IPS-11a (cell line): ENCODE results near the gene ACTBL2.

ENCODE experiments used
- H3K4me3 ChIP-seq: one replicate; pipeline ENCODE4 v1.5.1; 2013; ENCODE audit warnings: low read depth, low read length, control low read depth

The ACTBL2 gene

DNA sequence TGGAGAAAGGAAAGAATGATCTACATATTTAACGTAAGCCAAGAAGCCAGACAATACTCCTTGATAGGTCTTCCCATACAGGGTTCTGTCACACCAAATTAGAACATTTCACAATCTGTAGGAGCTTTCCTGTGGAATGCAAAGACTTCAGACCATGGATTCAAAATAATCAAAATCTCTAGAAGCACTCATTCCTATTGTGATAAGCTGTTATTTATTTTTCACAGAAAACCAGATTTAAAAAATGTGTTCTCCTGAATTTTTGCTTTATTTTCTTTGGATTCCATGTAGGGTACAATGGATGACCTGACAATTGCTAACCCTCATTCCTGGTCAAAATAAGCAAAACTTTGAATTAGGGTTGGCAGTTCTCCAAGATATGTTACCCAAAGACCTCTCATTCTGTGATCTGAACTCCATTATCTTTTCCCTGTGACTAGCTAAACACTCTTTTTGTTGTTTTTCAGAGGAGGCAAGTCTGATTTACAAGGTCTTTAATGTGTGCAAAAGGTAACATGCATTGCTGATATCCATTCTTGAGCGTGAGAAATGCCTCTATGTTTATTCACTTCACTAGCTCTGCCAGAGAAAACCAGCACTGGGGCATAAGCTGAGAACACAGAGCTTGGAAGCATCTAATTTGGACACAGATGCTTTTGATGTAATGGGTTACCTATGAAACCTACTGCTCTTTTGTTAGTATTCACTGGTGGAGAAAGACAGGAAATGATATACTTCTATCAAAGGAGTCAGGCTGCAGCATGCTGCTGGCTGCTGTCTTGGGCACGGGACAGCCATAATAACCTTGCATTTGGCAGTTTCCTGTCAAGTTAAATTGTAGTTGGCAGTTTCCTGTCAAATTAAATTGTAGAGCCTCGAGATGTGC, 31.4 kb downstream of the ACTBL2 start:
- H3K4me3 ChIP-seq = no peak overlapping the region

- H3K4me3 ChIP-seq = no peak overlapping the region
Measured at GRCh38 chr5:57448751-57449150, 33.9 kb downstream of the ACTBL2 start.

DNA sequence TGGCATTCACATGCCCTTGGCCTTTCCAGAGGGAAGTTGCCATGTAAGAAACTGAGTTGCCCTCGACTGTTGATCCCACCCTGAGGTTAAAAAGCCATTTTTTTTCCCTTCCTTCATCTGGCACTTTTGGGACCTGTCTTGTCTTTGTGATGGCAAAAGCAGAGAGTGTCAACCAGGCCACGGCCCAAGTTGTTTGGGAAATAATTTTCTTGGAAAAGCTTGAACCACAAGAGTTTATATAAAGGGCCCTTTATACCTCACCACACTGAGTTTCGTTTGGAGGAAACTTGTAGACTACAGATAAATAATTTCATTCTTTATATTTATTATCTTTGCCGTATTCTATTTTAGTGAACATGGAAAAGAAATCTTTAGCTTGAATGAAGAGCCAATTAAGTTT, 34.3 kb downstream of the ACTBL2 start:
- H3K4me3 ChIP-seq = no peak overlapping the region

DNA sequence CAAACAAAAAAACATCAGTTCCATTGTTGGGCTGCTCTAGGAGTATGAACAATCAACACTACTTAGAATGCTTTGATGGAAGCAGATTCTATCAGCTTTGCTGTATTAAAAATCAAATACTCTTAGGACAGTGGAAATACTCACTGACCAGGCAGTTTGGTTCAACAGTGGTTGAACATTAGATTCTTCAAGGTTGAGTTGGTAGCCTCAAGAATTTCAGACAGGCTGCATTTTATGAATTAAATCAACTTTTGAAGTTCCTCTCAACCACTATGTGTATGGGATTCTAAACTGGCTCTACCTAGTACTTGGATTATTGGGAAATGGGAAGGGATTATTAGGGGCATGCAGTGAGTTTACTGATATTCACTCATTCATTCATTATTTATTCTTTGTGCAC, 35.0 kb downstream of the ACTBL2 start:
- no peak overlapping the region for H3K4me3 ChIP-seq

DNA sequence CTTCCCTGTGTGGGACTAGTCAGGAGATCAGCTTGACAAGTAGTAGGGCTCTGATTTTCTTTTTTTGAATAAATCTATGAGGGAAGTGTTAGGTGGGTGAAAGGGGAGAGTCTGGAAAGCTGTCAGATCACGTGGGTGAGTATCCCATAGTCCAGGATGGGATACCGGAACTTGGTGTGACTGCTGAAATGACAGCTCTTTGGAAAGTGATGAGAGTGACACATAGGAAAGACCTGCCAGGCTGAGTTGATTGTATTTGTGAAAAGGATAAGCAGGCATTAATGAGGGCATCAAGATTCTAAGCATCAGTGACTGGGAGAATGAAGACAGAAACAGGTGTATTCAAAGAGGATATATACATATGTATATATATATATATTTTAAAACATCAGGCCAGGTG, 35.6 kb downstream of the ACTBL2 start:
- no peak overlapping the region for H3K4me3 ChIP-seq

GRCh38 chr5:57445705-57446037, 36.9 kb downstream of the ACTBL2 start:
- no peak overlapping the region for H3K4me3 ChIP-seq

DNA sequence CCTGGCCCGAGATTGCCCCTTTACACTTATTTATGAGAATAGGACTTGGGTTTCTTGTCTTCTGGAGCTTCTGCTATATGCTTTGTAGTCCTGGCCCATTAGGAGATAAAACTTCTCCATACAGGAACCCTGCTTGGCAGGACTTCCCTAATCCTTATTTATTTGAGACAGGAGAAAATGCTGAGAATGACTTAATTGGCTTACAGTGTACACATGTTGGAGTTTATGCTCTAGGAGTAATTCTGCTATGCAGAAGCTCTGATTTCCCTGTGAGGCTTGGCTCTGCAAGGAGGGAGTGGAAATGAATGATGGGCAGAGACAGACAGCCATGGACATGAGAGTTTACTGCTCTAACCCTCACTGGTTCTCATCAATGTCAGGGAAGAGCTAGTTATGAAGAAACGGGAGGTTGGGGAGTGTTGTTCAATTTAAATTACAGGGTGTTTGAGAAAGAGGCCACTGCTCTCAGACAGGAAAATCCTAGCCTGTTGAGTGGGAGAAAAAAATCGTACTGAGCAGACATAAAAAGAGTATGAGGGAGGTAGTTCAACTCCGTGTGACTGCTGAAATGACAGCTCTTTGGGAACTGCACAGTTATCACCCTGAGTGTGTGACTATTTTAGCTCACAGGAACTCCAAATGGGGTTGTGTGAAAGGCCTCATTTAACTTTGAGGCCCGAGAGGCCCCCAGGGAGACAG, 37.5 kb downstream of the ACTBL2 start:
- H3K4me3 ChIP-seq = no peak overlapping the region

GRCh38 chr5:57442080-57442839, 40.4 kb downstream of the ACTBL2 start:
- no peak overlapping the region for H3K4me3 ChIP-seq

- H3K4me3 ChIP-seq = no peak overlapping the region
Measured at GRCh38 chr5:57441557-57441956, 41.1 kb downstream of the ACTBL2 start.

GRCh38 chr5:57439601-57440000, 43.0 kb downstream of the ACTBL2 start:
- H3K4me3 ChIP-seq = no peak overlapping the region

- no peak overlapping the region for H3K4me3 ChIP-seq
Measured at GRCh38 chr5:57437976-57438805, 44.4 kb downstream of the ACTBL2 start.

DNA sequence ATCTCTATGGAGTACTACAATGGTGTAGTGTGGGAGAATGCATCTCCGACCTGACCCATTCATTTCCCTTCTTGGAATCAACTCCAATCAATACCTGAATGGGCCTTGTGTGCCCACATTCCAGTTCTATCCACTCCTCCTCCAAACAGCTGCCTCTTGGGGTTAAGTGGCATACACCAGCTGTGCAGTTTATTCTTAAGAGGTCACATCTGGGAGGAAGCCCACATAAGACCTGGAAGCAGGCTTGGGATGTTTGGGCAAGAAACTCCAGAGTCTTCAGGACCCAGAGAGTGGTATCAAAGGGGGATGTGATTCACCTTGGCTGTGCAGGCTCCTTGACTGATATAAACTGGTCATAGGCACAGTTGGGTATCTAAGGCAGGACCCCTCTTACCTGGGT, 46.0 kb downstream of the ACTBL2 start:
- no peak overlapping the region for H3K4me3 ChIP-seq

DNA sequence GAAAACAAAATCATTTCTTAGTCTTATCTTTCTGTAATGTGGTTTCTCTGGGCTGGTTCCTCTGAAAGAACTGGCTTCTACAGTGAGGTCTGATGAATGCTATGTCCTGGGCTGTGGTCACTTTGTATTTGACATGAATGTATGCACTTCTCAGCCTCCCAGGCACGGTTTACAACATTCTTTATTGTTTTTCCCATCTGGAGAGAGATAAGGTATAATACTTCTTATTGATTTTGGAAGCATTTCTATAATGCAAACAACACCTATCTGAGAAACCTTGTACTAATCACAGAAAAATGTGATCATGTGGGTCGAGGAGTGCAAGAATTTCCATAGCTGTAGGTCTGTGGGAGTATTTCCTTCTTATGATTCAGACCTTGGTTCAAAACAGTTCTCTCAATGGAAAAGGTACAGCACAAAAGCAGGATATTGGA, 46.9 kb downstream of the ACTBL2 start:
- H3K4me3 ChIP-seq = no peak overlapping the region

DNA sequence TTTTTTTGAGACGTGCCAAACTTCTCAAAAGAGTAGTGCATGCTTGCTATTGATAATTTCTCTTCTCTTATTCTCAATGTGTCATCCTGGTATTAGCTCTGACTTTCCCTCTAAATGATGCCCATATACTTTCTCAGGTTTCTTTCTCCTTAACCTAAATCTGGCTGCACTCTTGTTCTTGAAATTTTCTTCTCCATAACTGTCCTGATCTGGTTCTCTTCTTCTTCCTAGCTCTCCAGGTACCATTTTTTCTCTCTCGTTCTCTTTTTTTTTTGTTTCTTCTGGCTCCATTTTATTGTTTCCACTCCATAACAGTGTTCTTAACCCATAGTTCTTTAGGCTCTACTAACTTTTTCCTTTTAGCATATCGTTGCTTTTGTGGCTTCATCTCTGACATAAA, 47.9 kb downstream of the ACTBL2 start:
- H3K4me3 ChIP-seq = no peak overlapping the region

- no peak overlapping the region for H3K4me3 ChIP-seq
Measured at GRCh38 chr5:57434227-57434640, 48.4 kb downstream of the ACTBL2 start.

- H3K4me3 ChIP-seq = no peak overlapping the region
Measured at GRCh38 chr5:57432876-57433275, 49.7 kb downstream of the ACTBL2 start.

DNA sequence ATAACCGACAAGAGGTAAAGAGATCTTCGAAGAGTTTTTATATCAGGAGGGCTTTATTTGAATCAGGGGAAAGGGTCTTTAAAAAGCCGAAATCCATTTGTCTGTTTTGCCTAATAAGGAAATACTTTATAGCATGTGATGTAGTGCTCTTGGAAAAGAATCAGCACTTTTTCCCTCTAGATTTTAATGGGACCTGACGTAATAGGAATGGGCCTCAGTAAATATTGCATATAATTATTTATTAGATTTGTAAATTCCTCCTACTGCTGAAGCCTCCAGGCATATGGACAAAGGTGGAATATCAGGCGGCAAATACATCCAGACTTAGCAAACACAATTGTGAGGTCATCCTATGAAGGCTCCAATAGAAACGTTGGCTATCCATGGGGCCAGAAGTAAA, 50.9 kb downstream of the ACTBL2 start:
- no peak overlapping the region for H3K4me3 ChIP-seq
